BLaER1 (cell line): ENCODE measurements around the gene TENM3.

Source experiments
- H3K27ac ChIP-seq: shearing (Covaris generic); formaldehyde crosslinking; 2 replicates; pipeline ENCODE4 v1.8.1; 2022
- H3K27me3 ChIP-seq: shearing (Covaris generic); formaldehyde crosslinking; 2 replicates; pipeline ENCODE4 v1.8.1; 2022
- H3K36me3 ChIP-seq: shearing (Covaris generic); formaldehyde crosslinking; 2 replicates; pipeline ENCODE4 v1.8.1; 2022
- H3K4me1 ChIP-seq: shearing (Covaris generic); formaldehyde crosslinking; 2 replicates; pipeline ENCODE4 v1.8.1; 2022
- H3K4me2 ChIP-seq: shearing (Covaris generic); formaldehyde crosslinking; 2 replicates; pipeline ENCODE4 v1.8.1; 2022
- H3K4me3 ChIP-seq: shearing (Covaris generic); formaldehyde crosslinking; 2 replicates; pipeline ENCODE4 v1.8.1; 2022
- H3K9ac ChIP-seq: shearing (Covaris generic); formaldehyde crosslinking; 2 replicates; pipeline ENCODE4 v1.8.1; 2022
- H3K9me3 ChIP-seq: shearing (Covaris generic); formaldehyde crosslinking; 2 replicates; pipeline ENCODE4 v1.8.1; 2022
- H4K20me1 ChIP-seq: shearing (Covaris generic); formaldehyde crosslinking; 2 replicates; pipeline ENCODE4 v1.8.1; 2022
- Cebpa-rat ChIP-seq: shearing (Covaris generic); IDR thresholded peaks from 2 replicates; pipeline ENCODE4 v1.8.1; 2022

TENM3 gene

GRCh38 chr4:182649698-182650477, 406.7 kb downstream of the TENM3 start:
- Histone ChIP-seq H3K36me3 (no peaks in the 10 kb centered on the region), H3K4me1 (no peaks in the 10 kb centered on the region), H3K9ac (no peak overlapping the region), H3K9me3 (peaks cover 10% of the 10 kb centered on the region; the same call in 1 of the 2 replicates), H4K20me1 (no peaks in the 10 kb centered on the region), H3K4me3 (no peak overlapping the region), H3K4me2 (no peak overlapping the region), H3K27ac (no peak overlapping the region), H3K27me3 (no peaks in the 10 kb centered on the region)
- no peak for TF ChIP-seq Cebpa-rat

- Histone ChIP-seq H3K9me3 (no peaks in the 10 kb centered on the region), H3K27me3 (no peaks in the 10 kb centered on the region), H3K27ac (no peak overlapping the region), H3K4me3 (no peak overlapping the region), H3K4me1 (no peaks in the 10 kb centered on the region), H3K36me3 (no peaks in the 10 kb centered on the region), H3K4me2 (no peak overlapping the region), H3K9ac (no peak overlapping the region), H4K20me1 (no peaks in the 10 kb centered on the region)
- no peak for TF ChIP-seq Cebpa-rat
Observed at GRCh38 chr4:182653596-182653995, 410.4 kb downstream of the TENM3 start.

- Histone ChIP-seq H4K20me1 (no peaks in the 10 kb centered on the region), H3K4me1 (no peaks in the 10 kb centered on the region), H3K27ac (no peak overlapping the region), H3K9me3 (no peaks in the 10 kb centered on the region), H3K27me3 (no peaks in the 10 kb centered on the region), H3K36me3 (no peaks in the 10 kb centered on the region), H3K4me3 (no peak overlapping the region), H3K9ac (no peak overlapping the region), H3K4me2 (no peak overlapping the region)
- TF ChIP-seq Cebpa-rat = no peak
Observed at GRCh38 chr4:182655340-182655739, 412.1 kb downstream of the TENM3 start.

- TF ChIP-seq Cebpa-rat = no peak
- peaks cover 14% of the 10 kb centered on the region for H3K9me3 ChIP-seq
- H3K4me3 ChIP-seq = no peak overlapping the region
- no peak overlapping the region for H3K4me2 ChIP-seq
- no peaks in the 10 kb centered on the region for H4K20me1 ChIP-seq
- no peak overlapping the region for H3K9ac ChIP-seq
- H3K27me3 ChIP-seq = no peaks in the 10 kb centered on the region
- H3K36me3 ChIP-seq = 0 out of 2 replicates have a peak, but pooled peaks cover 5% of the 10 kb centered on the region
- no peak overlapping the region for H3K27ac ChIP-seq
- H3K4me1 ChIP-seq = no peaks in the 10 kb centered on the region
Observed at GRCh38 chr4:182662551-182662950, 419.3 kb downstream of the TENM3 start.

- Histone ChIP-seq H3K9me3 (no peaks in the 10 kb centered on the region), H3K4me1 (no peaks in the 10 kb centered on the region), H3K27ac (no peak overlapping the region), H3K36me3 (no peaks in the 10 kb centered on the region), H4K20me1 (no peaks in the 10 kb centered on the region), H3K4me3 (no peak overlapping the region), H3K9ac (no peak overlapping the region), H3K27me3 (no peaks in the 10 kb centered on the region), H3K4me2 (no peak overlapping the region)
- TF ChIP-seq Cebpa-rat = no peak
Observed at GRCh38 chr4:182671231-182671630, 428.0 kb downstream of the TENM3 start.

GRCh38 chr4:182671749-182672148, 428.5 kb downstream of the TENM3 start:
- H4K20me1 ChIP-seq = no peaks in the 10 kb centered on the region
- H3K4me1 ChIP-seq = no peaks in the 10 kb centered on the region
- no peak overlapping the region for H3K4me3 ChIP-seq
- H3K27me3 ChIP-seq = no peaks in the 10 kb centered on the region
- H3K27ac ChIP-seq = no peak overlapping the region
- H3K9me3 ChIP-seq = no peaks in the 10 kb centered on the region
- no peak overlapping the region for H3K4me2 ChIP-seq
- no peaks in the 10 kb centered on the region for H3K36me3 ChIP-seq
- no peak overlapping the region for H3K9ac ChIP-seq
- TF ChIP-seq Cebpa-rat = no peak

- Histone ChIP-seq H3K4me2 (no peak overlapping the region), H3K4me3 (no peak overlapping the region), H4K20me1 (no peaks in the 10 kb centered on the region), H3K27ac (no peak overlapping the region), H3K9me3 (no peaks in the 10 kb centered on the region), H3K4me1 (no peaks in the 10 kb centered on the region), H3K9ac (no peak overlapping the region), H3K27me3 (no peaks in the 10 kb centered on the region), H3K36me3 (no peaks in the 10 kb centered on the region)
- TF ChIP-seq Cebpa-rat = no peak
Observed at GRCh38 chr4:182678590-182678989, 435.4 kb downstream of the TENM3 start.

GRCh38 chr4:182679533-182679932, 436.3 kb downstream of the TENM3 start:
- no peaks in the 10 kb centered on the region for H3K27me3 ChIP-seq
- H3K27ac ChIP-seq = no peak overlapping the region
- no peak overlapping the region for H3K4me2 ChIP-seq
- no peak overlapping the region for H3K4me3 ChIP-seq
- H3K36me3 ChIP-seq = no peaks in the 10 kb centered on the region
- H3K4me1 ChIP-seq = no peaks in the 10 kb centered on the region
- TF ChIP-seq Cebpa-rat = no peak
- no peaks in the 10 kb centered on the region for H4K20me1 ChIP-seq
- no peaks in the 10 kb centered on the region for H3K9me3 ChIP-seq
- no peak overlapping the region for H3K9ac ChIP-seq

GRCh38 chr4:182680234-182680653, 437.0 kb downstream of the TENM3 start:
- Histone ChIP-seq H3K27me3 (no peaks in the 10 kb centered on the region), H4K20me1 (no peaks in the 10 kb centered on the region), H3K36me3 (no peaks in the 10 kb centered on the region), H3K9me3 (no peaks in the 10 kb centered on the region), H3K4me2 (no peak overlapping the region), H3K27ac (no peak overlapping the region), H3K4me1 (no peaks in the 10 kb centered on the region), H3K9ac (no peak overlapping the region), H3K4me3 (no peak overlapping the region)
- no peak for TF ChIP-seq Cebpa-rat

- no peaks in the 10 kb centered on the region for H3K27me3 ChIP-seq
- H3K9me3 ChIP-seq = no peaks in the 10 kb centered on the region
- no peaks in the 10 kb centered on the region for H3K36me3 ChIP-seq
- H3K4me2 ChIP-seq = no peak overlapping the region
- no peak overlapping the region for H3K4me3 ChIP-seq
- no peaks in the 10 kb centered on the region for H3K4me1 ChIP-seq
- no peak for TF ChIP-seq Cebpa-rat
- no peaks in the 10 kb centered on the region for H4K20me1 ChIP-seq
- H3K9ac ChIP-seq = no peak overlapping the region
- H3K27ac ChIP-seq = no peak overlapping the region
Observed at GRCh38 chr4:182683661-182684060, 440.5 kb downstream of the TENM3 start.

- Histone ChIP-seq H3K4me3 (no peak overlapping the region), H3K4me2 (no peak overlapping the region), H3K4me1 (no peaks in the 10 kb centered on the region), H3K9ac (no peak overlapping the region), H3K36me3 (0 out of 2 replicates have a peak, but pooled peaks cover 5% of the 10 kb centered on the region), H3K9me3 (no peaks in the 10 kb centered on the region), H3K27ac (no peak overlapping the region), H3K27me3 (no peaks in the 10 kb centered on the region), H4K20me1 (no peaks in the 10 kb centered on the region)
- TF ChIP-seq Cebpa-rat = no peak
Observed at GRCh38 chr4:182684796-182685195, 441.6 kb downstream of the TENM3 start.
